ENCODE measurements around the gene INPP4B.
A peak's percentile ranks its signal among the peaks of the same experiment; 100 is the strongest.
"Not testable (repeated sequence)": the region's sequence is repeated elsewhere in the genome, so short reads cannot be mapped to it uniquely, and the experiment has no call there.

The INPP4B gene

GRCh38 chr4:142404191-142404611, 441.9 kb downstream of the INPP4B start:
- peak in 1 of 2 donors; percentile 3 for DNase-seq

DNA sequence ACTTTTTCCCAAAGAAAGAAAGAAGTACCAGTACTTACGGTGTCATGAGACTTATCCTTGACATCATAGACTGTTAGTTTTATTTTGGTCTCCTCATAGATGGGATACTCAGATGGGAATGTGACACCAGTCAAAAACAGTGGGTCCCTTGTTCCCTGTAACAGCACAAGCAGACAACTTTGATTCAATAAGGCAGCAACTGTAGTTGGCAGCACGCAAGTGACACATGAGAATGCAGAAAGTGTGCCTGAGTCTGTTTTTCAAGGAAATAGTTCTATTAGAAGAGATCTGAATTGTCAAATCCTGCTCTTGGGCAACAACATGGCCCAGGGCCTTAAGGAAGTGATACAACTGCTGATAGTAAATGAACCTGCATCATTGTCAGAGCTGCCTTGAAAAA, 443.2 kb downstream of the INPP4B start:
- DNase-seq = no peak

DNA sequence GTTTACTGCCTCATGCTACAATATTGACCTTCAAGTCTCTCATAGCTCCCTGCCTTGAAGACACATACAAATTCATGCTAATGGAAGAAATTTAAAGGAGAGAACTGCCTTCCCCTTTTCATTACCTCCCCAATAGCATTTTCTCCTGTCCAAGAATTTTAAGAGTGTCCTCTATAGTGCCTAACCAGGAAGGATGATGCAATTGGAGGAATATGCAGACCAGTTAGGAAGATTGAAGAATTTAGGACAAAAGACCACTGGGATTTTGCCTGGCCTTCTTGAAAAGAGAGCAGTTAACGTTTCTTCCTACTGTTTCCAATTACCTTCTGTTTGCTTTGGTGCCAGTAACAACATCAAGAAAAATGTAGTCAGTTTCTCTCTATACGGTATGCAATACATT, 443.9 kb downstream of the INPP4B start:
- no peak for DNase-seq

GRCh38 chr4:142397364-142397991, 448.6 kb downstream of the INPP4B start:
- DNase-seq = not testable (repeated sequence)

DNA sequence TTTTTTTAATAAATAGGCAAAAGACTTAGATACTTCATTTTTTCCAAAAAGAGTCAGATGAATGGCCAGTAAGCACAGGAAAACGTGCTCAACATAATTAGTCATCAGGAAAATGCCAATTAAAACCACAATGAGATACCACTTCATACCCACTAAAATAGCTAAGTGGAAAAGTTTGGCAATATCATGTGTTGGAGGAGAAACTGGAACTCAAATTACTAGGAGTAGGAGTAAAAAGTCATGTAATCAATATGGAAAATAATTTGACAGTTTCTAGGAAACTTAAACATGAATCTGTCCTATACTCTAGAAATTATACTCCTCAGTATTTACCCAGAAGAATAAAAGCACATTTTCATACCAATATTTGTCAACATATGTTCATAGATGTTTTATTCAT, 449.8 kb downstream of the INPP4B start:
- DNase-seq = no peak

GRCh38 chr4:142393127-142393526, 453.0 kb downstream of the INPP4B start:
- DNase-seq = no peak

DNA sequence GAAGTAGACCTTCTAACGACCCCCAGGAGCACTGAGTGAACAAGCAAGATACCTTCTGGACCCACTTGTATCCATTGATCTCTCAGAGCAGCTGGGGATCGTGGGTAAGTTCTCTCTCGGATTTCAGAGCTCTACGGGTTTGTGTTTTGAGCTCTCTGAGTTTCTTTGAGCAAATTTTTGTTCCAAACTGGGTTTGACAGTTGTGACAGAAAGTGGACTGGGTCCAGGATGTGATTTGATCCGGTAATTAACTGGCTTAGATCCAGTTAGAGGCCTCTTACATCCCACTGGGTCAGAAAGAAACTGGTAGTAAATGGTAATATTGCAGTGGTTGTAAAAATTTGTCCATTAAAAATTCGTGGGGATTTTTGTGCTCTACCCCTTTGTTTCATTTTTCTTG, 459.2 kb downstream of the INPP4B start:
- no peak for DNase-seq

DNA sequence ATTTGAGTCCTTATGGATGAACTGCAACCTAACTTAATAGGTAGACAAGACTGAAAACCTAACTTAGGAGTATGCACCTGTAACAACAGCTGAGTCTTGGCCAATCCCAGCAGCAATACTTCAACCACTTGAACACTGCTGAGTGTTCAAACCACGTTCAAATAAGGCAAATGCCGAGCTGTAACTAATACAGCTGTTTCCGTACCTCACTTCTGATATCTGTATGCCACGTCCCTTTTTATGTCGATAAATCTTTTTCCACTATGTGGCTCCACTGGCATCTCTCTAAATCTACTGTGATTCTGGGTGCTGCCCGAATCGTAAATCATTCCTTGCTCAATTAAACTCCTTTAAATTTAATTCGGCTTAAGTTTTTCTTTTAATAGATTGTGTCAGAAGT, 459.7 kb downstream of the INPP4B start:
- no peak for DNase-seq

- DNase-seq = no peak
Observed at GRCh38 chr4:142383800-142384470, 462.2 kb downstream of the INPP4B start.

DNA sequence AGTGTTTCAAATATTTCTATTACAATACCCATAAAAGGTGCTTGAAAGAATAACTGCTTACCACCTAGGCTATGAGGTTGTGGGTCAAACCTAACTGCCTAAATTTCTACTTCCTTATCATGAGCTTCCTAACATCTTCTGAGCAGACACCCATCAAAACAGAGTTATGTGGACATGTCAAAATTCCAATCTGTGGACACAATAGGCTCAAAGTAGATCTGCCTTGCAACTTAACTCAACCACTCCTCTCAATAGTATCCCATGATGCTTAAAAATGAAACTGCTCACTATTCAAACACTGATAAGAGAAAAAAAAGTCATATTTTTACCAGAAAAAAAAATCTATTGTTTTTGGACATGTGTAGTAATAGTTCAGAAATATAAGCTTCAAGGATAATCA, 462.7 kb downstream of the INPP4B start:
- DNase-seq = no peak

DNA sequence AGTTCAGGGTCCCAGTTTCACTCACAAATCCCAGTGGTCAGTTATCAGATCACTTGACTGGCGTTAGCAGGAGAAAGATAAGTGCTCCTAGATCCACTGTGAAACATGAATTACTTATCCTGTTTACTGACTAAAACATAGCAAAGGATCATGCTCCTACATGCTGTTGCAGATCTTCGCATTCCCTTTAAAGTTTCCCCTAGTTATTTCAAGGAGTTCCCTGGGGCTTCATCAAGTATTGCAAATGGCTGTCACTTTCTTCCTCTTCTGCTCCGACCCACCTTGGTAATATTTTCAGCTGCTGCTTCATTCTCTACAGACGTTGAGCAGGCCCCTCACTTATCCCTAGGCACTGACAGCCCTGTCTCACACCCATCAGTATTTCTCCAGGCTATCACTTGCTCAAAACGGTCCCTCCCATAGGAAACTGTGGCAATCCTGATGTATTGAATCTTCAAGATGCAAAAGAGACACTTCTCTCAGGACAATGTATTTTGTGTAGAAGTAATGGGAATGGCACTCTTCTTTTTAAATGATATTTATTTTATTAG, 466.0 kb downstream of the INPP4B start:
- no peak for DNase-seq

DNA sequence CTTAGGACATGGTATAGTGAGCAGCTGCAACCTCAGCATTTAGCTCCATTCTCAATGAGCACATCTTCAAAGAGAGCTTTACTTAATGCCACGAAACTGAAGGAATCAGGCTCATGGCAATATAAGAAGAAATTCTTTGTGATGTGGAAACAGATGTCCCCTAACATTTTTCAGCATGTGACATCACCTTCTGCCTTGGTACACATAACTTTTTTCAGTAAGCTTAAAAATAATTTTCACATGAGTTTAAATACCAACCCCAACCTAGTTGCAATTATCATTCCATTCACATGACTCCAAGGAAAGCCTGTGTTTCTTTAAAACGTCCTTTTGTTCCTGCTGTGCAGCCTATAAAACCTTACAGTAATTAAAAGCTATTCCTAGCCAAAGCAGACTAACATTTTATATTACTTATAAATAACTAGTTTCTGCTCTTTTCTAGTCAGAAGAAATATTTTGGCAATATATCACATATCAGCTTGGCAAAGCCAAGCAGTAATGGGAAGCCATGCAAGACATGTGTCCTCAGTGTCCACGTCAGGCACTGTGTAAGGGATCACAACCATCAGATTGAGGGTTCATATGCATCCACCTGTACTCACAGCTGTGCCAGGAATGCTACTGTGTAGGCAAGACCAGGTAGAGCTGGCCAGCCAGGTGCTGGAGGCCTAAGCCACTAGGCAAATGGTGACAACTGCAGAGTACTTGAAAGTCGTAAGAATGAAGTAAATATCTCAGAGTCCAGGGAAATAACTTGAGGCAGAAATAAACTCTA, 466.6 kb downstream of the INPP4B start:
- no peak for DNase-seq

DNA sequence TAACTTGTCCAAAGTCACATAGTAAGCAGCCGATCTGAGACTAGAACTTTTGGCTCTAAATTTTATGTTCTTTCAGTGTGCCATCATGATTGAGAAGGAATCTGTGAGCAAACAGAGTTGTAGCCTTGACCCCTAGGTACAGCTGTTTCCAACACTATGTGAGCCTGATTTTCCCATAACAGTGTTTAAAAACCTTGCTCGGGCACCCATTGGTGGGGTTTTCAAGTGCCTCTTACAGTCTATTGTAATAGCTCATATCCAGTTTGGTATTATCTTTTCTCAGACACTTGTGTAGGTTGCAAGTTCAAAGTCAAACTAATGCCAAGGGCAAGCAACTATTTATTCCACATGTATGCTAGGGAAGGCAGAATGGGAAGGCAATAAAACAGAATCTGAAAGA, 467.9 kb downstream of the INPP4B start:
- DNase-seq = no peak

- DNase-seq = no peak
Observed at GRCh38 chr4:142377342-142378091, 468.6 kb downstream of the INPP4B start.

DNA sequence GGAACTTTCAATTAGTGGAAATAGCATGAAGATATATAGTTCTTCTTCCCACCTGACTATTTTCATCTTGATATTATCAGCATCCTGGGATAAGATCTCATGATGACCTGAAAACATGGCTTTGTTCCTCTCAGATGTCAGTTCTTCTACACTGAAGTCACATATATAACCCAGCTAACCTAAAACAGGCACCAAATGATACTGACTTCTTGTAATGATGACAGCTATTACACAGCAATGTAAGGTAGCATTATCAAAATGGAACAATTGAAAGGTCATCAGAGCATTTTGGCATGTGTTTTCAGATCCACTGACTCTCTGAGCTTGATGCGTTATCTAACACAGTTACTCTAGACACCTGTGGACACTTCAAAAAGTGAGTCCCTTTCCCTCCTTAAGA, 469.9 kb downstream of the INPP4B start:
- DNase-seq = no peak

GRCh38 chr4:142373610-142374009, 472.5 kb downstream of the INPP4B start:
- no peak for DNase-seq

DNA sequence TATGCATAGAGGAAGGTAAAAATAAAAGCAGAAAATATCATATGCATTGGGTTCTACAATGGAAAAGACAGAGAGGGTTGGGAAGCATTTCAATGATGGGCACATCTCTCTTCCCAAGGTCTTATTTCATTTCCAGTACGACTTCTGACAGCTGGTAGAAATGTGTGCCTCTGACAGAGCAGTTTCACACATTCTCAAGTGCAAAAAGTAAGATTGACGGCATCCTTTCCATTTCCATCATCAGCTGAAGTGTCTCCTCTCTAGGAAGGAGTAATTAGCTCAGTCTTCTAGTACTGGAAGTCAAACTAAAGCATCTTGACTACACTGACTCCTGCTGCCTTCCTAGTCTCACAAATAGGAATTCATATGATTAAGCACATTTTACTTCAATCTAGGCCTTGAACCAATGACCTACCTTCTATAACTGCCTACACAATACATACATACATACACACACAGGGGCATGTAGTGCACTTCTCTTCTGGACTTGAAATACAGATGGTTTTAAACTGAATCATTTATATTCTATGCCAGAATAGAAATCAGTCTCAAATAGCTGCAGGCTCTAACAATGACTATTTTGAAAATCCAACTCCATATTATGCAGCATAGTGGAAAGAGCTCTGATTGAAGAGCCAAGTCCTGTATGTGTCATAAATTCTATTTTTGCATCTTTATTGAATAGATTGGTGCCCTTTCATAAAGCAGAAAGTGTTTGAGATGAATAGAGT, 473.4 kb downstream of the INPP4B start:
- DNase-seq = no peak

DNA sequence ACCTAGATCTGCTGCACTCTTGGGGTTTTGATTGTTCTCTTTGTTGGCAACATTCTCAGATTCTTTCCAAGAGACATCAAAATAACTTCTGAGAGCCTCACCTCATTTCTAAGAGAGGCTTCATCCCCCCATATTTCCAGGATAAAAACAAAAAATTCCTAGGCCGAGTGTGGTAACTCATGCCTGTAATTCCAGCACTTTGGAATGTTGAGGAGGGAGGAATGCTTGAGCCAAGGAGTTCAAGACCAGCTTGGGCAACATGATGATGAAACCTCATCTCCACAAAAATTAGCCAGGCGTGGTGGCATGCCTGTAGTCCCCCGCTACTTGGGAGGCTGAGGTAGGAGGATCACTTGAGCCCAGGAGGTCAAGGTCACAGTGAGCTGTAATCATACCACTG, 477.0 kb downstream of the INPP4B start:
- DNase-seq = no peak

- no peak for DNase-seq
Observed at GRCh38 chr4:142367418-142368180, 478.5 kb downstream of the INPP4B start.

GRCh38 chr4:142366769-142367181, 479.3 kb downstream of the INPP4B start:
- DNase-seq = no peak

- DNase-seq = no peak
Observed at GRCh38 chr4:142365391-142365790, 480.7 kb downstream of the INPP4B start.

GRCh38 chr4:142363686-142364085, 482.4 kb downstream of the INPP4B start:
- no peak for DNase-seq

All from inflammatory macrophage treated with lipopolysaccharide for 1 hour (primary cell).